Neural progenitor cell (in vitro differentiated cells): ENCODE measurements around the gene SERP2. TPM values are rescaled to one million over a fixed set of nuclear protein-coding genes. Genes with fewer than 3 reads are reported as not detected.

ENCODE experiments used
- DNase-seq: peaks from one replicate; pipeline ENCODE4 v3.0.0-alpha.2; 2016; ENCODE audit warnings: low spot score
- H2AFZ ChIP-seq: fragments of 200-600 bp; sonication (generic); replicated peaks from 2 replicates; pipeline ENCODE4 v1.6.1; 2016; ENCODE audit warnings: antibody characterized with exemption
- H3F3A ChIP-seq: fragments of 200-600 bp; sonication (generic); 2 replicates; pipeline ENCODE4 v1.6.1; 2016; ENCODE audit warnings: antibody characterized with exemption, low read depth
- H3K27ac ChIP-seq: fragments of 200-600 bp; sonication (generic); 2 replicates; pipeline ENCODE4 v1.5.1; 2016; ENCODE audit warnings: mild to moderate bottlenecking
- H3K27me3 ChIP-seq: fragments of 200-600 bp; sonication (generic); 2 replicates; pipeline ENCODE4 v1.6.1; 2016; ENCODE audit warnings: mild to moderate bottlenecking, moderate library complexity
- H3K36me3 ChIP-seq: fragments of 200-600 bp; sonication (generic); 2 replicates; pipeline ENCODE4 v1.5.1; 2016
- H3K4me1 ChIP-seq: fragments of 200-600 bp; sonication (generic); 2 replicates; pipeline ENCODE4 v1.6.1; 2016; ENCODE audit warnings: mixed run types
- H3K4me2 ChIP-seq: fragments of 200-600 bp; sonication (generic); 2 replicates; pipeline ENCODE4 v1.6.1; 2016
- H3K4me3 ChIP-seq: fragments of 200-600 bp; sonication (generic); 2 replicates; pipeline ENCODE4 v1.5.1; 2016
- H3K79me2 ChIP-seq: fragments of 200-600 bp; sonication (generic); 2 replicates; pipeline ENCODE4 v1.6.1; 2016; ENCODE audit warnings: low read depth
- H3K9ac ChIP-seq: fragments of 200-600 bp; sonication (generic); 2 replicates; pipeline ENCODE4 v1.6.1; 2016
- H3K9me3 ChIP-seq: fragments of 200-600 bp; sonication (generic); 2 replicates; pipeline ENCODE4 v1.5.1; 2016; ENCODE audit warnings: low read depth
- H4K20me1 ChIP-seq: fragments of 200-600 bp; sonication (generic); 2 replicates; pipeline ENCODE4 v1.6.1; 2016; ENCODE audit warnings: low read depth
- H3K27ac Mint-ChIP-seq: 3 replicates; pipeline ENCODE4 v1.8.0; 2021; ENCODE audit warnings: mixed read lengths
- H3K27me3 Mint-ChIP-seq: 2 replicates; pipeline ENCODE4 v1.8.0; 2022; ENCODE audit warnings: low read depth, mild to moderate bottlenecking, inconsistent platforms, moderate library complexity, mixed read lengths; ENCODE audit not compliant: insufficient read depth
- H3K36me3 Mint-ChIP-seq: 3 replicates; pipeline ENCODE4 v1.8.0; 2021; ENCODE audit warnings: mixed read lengths
- H3K4me1 Mint-ChIP-seq: 3 replicates; pipeline ENCODE4 v1.8.0; 2021; ENCODE audit warnings: mixed read lengths
- H3K4me3 Mint-ChIP-seq: 3 replicates; pipeline ENCODE4 v1.8.0; 2021; ENCODE audit warnings: mild to moderate bottlenecking, moderate library complexity, mixed read lengths
- H3K9me3 Mint-ChIP-seq: 3 replicates; pipeline ENCODE4 v1.8.0; 2020; ENCODE audit warnings: mixed read lengths
- EZH2 ChIP-seq: fragments of 200-600 bp; sonication (generic); IDR thresholded peaks from 2 replicates; pipeline ENCODE4 v1.6.1; 2017; ENCODE audit warnings: antibody characterized with exemption, mild to moderate bottlenecking, moderate library complexity
- EZH2phosphoT487 ChIP-seq: fragments of 200-600 bp; sonication (generic); IDR thresholded peaks from 2 replicates; pipeline ENCODE4 v1.6.1; 2017; ENCODE audit warnings: antibody characterized with exemption
- total RNA-seq: library from RNA; depleted of rRNA; stranded (reverse); fragments of >200 nt; gene quantifications from 2 replicates; pipeline ENCODE4 v1.2.3, GENCODE V29; 2015; ENCODE audit warnings: low replicate concordance
- TF ChIP-seq, protein P1 (sequence below): fragments of 200-600 bp; sonication (generic); IDR thresholded peaks from 2 replicates; pipeline ENCODE4 v1.5.1; 2017; ENCODE audit warnings: antibody characterized with exemption, mild to moderate bottlenecking

Gene SERP2
- total RNA-seq, 1 donor from 2014 or later: 8.1 TPM

DNA sequence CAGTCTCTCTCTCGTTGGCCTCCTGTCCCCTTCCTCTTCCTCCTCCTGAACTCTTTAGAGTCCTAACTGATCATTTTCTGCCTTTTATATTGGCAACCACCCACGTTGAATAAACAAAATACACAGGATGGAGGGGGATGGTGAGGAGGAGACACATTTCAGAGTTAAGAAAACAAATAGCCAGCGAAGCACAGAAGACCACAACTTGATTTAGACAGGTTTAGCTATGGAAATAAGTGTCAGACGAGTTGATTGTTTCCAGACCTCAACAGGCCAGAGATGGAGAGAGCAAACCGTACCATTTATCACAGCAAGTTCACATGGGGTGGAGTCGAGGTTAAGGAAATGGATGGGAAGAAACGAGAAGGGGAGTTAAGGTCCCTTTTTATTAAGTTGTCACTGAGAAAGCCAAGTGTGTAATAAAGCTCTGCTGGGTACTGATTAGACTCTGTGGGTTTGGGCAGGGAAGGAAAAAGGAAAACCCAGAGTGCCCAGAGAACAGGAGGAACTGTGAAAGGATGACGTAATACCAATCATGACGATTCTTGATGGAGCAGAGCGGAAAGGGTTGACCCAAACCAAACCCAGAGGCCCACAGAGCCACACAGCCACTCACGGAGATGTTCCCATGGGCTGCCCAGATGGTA is 11.1 kb upstream of the SERP2 start:
- Histone ChIP-seq H3K79me2 (no peaks in the 10 kb centered on the region), H3K36me3 (no peaks in the 10 kb centered on the region), H3K9me3 (no peaks in the 10 kb centered on the region), H4K20me1 (no peaks in the 10 kb centered on the region), H3K27ac (no peak overlapping the region), H3K4me3 (no peak overlapping the region), H3K4me1 (peaks cover 10% of the 10 kb centered on the region), H3F3A (no peaks in the 10 kb centered on the region), H3K4me2 (no peak overlapping the region), H3K27me3 (no peaks in the 10 kb centered on the region), H2AFZ (no peak overlapping the region), H3K9ac (no peak overlapping the region)
- H3K27me3 Mint-ChIP-seq: peaks cover 9% of the 10 kb centered on the region
- H3K27ac Mint-ChIP-seq: no peak overlapping the region
- no peak for DNase-seq
- H3K9me3 Mint-ChIP-seq: peaks cover 6% of the 10 kb centered on the region
- TF ChIP-seq EZH2: no peak
- TF ChIP-seq, protein P1, sequence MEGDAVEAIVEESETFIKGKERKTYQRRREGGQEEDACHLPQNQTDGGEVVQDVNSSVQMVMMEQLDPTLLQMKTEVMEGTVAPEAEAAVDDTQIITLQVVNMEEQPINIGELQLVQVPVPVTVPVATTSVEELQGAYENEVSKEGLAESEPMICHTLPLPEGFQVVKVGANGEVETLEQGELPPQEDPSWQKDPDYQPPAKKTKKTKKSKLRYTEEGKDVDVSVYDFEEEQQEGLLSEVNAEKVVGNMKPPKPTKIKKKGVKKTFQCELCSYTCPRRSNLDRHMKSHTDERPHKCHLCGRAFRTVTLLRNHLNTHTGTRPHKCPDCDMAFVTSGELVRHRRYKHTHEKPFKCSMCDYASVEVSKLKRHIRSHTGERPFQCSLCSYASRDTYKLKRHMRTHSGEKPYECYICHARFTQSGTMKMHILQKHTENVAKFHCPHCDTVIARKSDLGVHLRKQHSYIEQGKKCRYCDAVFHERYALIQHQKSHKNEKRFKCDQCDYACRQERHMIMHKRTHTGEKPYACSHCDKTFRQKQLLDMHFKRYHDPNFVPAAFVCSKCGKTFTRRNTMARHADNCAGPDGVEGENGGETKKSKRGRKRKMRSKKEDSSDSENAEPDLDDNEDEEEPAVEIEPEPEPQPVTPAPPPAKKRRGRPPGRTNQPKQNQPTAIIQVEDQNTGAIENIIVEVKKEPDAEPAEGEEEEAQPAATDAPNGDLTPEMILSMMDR: no peak
- no peak for TF ChIP-seq EZH2phosphoT487
- no peaks in the 10 kb centered on the region for H3K36me3 Mint-ChIP-seq
- H3K4me3 Mint-ChIP-seq: no peak overlapping the region
- peaks cover 32% of the 10 kb centered on the region for H3K4me1 Mint-ChIP-seq

DNA sequence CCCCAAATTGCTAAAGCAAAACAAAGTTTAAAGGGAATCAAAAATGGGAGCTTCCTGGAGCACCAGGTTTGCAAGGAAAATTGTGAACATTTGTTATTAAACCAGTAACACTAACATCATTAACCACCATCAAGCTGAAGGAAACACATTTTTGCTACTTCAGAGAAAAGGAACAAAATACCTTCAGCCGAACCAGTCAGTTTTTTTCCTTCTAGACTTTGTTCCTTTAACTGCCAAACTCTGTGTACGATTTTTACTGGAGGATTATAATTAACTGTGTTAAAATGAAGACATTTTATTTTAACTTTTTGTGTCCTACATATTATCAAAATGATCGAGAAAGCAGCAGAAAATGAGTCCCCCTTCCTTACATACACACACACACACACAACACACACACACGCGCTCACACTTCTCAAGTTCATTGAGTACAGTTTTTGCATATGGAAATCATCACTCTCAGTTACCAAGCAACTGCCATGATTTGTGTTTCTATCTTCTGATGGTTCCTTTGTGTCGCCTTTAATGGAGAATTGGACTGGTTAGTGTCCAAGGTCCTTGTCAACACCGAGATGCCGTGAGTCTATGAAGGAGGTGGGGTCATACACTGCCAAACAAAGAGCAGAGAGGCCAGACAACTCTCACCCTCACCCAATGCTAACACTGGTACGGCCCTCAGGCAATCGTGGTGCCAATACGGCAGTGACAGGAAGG is 9.8 kb upstream of the SERP2 start:
- Mint-ChIP-seq H3K4me3 (no peak overlapping the region), H3K4me1 (peaks cover 36% of the 10 kb centered on the region), H3K27ac (peak overlapping the region; percentile 31), H3K9me3 (peaks cover 6% of the 10 kb centered on the region), H3K36me3 (no peaks in the 10 kb centered on the region), H3K27me3 (peaks cover 7% of the 10 kb centered on the region)
- TF ChIP-seq, protein P1: no peak
- TF ChIP-seq EZH2 (no peak), EZH2phosphoT487 (no peak)
- Histone ChIP-seq H3K27ac (no peak overlapping the region), H2AFZ (peak overlapping the region; percentile 23), H3K9me3 (no peaks in the 10 kb centered on the region), H3F3A (no peaks in the 10 kb centered on the region), H4K20me1 (no peaks in the 10 kb centered on the region), H3K36me3 (no peaks in the 10 kb centered on the region), H3K27me3 (no peaks in the 10 kb centered on the region), H3K4me3 (no peak overlapping the region), H3K4me2 (no peak overlapping the region), H3K79me2 (no peaks in the 10 kb centered on the region), H3K9ac (no peak overlapping the region), H3K4me1 (peaks cover 17% of the 10 kb centered on the region)
- no peak for DNase-seq

DNA sequence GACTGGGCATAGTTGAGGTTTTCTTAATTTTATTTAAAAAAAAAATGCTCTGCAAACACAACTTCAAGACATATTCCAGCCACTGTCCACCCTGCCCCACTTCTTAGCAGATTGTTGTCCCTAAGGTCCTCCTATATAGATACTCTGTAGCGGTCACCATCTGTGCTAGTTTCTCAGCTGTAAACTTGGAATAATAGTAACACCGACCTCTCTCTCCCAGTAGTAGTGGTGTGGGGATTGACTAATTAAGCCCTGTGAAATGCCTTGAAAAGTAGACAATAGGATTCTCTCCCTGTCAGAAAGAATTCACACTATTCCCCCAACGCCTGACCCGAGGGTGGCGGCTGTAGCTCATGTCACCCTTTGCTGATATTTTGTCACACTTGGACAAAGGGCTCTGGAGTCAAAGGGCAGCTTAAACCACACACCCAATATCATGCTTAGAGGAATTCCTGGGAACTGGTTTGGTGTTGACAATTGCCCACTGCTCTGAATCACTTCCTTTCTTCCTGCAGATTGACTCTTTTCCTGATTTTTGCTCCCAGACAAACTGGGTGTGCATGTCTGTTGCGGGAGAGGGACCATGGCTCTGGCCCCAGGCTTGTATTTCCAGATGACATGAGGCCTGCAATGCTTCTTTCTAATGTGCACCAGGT is 9.2 kb upstream of the SERP2 start:
- H2AFZ ChIP-seq: no peak overlapping the region
- no peaks in the 10 kb centered on the region for H3K36me3 Mint-ChIP-seq
- no peaks in the 10 kb centered on the region for H3K79me2 ChIP-seq
- no peak overlapping the region for H3K4me3 ChIP-seq
- H3K4me1 ChIP-seq: peaks cover 17% of the 10 kb centered on the region
- no peak overlapping the region for H3K9ac ChIP-seq
- no peak for TF ChIP-seq EZH2
- TF ChIP-seq, protein P1: no peak
- no peak overlapping the region for H3K4me3 Mint-ChIP-seq
- H3K27me3 ChIP-seq: no peaks in the 10 kb centered on the region
- peak overlapping the region; percentile 3 for H3K27ac ChIP-seq
- no peaks in the 10 kb centered on the region for H3K36me3 ChIP-seq
- H3K9me3 Mint-ChIP-seq: peaks cover 6% of the 10 kb centered on the region
- H3K4me1 Mint-ChIP-seq: peaks cover 39% of the 10 kb centered on the region
- peak; percentile 68 for DNase-seq
- H3K27me3 Mint-ChIP-seq: peaks cover 7% of the 10 kb centered on the region
- no peaks in the 10 kb centered on the region for H4K20me1 ChIP-seq
- peak overlapping the region; percentile 29 for H3K4me2 ChIP-seq
- H3F3A ChIP-seq: no peaks in the 10 kb centered on the region
- no peak overlapping the region for H3K27ac Mint-ChIP-seq
- no peaks in the 10 kb centered on the region for H3K9me3 ChIP-seq
